ENCODE measurements around the gene DIAPH2.

DIAPH2 gene

DNA sequence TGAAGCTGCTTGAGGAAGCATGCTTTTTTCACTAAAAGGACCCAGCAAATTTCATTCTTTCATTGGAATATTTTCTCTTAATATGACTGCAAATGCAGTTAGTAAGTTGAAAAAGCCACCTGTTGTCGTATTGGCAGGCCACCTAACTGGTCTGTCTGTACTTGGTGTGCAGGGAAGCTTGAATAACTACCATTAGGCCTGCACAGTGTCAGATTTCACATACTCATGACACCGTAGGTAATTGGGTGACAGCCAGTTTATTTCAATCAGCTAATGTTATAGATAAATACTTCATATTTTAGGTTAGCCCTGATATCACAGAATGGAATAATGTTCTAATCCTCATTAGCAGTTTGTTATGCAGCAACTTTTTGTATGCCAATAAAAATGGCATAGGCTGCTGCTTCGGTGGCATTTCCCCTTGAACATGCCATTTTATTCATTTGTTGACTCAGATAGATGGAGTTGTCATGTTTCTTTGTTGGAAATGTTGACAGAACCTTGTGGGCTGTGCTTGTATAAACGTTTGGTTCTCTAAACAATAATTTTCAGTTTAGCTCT lies 372.8 kb downstream of the DIAPH2 start:
- peak; percentile 3 for DNase-seq (ENCODE audit: low spot score)

DNA sequence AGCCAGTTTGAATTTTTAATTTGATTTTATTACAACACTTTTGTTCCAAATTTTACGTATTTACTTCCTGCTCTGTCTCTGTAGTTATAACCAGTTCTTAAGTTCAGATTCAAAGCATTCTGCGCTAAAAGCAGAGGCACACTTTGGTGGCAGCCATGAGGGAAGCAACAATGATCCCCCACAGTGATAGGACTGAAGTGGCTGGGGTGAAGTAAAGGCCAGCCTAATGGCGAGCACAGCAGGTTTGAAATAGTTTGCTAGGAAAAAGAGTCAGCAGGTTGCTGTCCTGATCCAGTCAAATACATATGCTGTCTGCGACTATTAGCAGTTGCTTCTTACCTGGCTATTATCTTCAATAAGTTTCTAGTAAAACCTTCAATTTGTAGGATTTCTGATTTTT lies 375.4 kb downstream of the DIAPH2 start:
- DNase-seq (ENCODE audit: low spot score), result peak; percentile 47

- DNase-seq (ENCODE audit: low spot score), result no peak
These were observed 380.4 kb downstream of the DIAPH2 start for GRCh38 chrX:97065066-97065465.

DNA sequence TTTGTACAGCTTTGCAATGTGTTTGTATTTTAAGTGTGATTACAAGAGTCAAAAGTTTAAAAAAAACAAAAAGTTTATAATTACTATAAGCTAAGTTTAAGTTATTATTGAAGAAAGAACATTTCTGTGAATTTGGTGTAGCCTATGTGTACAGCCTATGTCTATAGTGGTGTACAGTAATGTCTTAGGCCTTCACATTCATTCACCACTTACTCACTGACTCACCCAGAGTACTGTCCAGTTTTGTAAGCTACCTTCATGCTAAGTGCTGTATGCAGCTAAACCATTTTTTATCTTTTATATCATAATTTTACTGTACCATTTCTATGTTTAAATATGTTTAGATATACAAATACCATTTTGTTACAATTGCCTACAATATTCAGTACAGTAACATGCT lies 381.3 kb downstream of the DIAPH2 start:
- DNase-seq (ENCODE audit: low spot score), result no peak

DNA sequence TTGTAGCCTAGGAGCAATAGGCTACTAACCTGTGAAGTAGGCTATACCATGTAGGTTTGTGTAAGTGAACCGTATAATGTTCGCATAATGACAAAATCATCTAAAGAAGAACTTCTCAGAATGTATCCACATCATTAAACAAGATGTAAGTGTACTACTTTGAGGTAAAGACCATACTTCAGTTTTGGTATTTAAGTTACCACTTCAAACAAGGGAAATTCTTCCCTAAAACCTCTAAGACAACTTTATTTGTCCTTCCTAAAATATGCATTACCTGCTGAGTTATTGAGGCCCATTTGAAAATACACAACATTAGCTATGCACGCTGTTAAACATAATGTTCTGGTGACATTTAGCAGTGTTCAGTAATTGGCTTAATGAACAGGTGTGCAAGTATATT lies 381.7 kb downstream of the DIAPH2 start:
- no peak for DNase-seq (ENCODE audit: low spot score)

DNA sequence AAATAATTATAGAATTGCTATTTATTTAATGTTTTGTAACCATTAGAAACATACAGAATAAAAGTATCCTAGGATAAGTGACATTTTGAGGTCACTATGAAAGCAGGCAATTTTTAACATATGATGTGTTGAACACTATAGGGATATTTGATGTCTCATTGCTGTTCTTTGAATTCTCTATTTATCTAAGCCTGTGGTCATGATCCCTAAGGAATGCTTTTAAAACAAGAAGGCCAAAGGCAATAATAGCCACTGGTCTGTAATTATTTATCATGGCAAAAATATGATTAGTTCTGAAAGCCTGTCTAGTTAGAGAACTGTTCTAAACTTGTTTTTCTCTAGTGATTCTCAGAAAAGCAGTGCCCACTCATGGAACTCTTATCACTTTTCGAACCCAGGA lies 385.7 kb downstream of the DIAPH2 start:
- DNase-seq (ENCODE audit: low spot score), result no peak

- no peak for DNase-seq (ENCODE audit: low spot score)
These were observed 389.8 kb downstream of the DIAPH2 start for GRCh38 chrX:97074400-97074799.

- no peak for DNase-seq (ENCODE audit: low spot score)
These were observed 404.5 kb downstream of the DIAPH2 start for GRCh38 chrX:97089116-97089515.

DNA sequence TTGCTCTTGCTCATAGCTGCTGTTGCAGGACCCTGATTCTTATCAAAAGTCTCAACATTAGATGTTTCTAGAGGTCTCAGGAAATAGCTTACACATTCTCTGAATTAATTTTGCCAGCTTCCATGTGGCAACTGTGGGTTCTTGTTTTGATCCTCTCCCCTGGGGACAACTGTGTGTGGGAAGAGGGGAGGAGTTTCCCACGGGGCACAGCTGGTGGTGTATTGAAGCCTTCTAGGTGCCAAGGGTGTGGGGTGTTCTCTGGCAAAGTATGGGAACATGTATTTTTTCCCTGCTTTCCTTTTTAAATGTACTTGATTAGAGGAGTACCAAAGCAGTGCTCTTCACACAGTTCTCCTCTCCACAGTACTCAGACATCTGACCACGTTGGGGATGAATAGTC lies 411.7 kb downstream of the DIAPH2 start:
- no peak for DNase-seq (ENCODE audit: low spot score)

GRCh38 chrX:97102938-97103337 lies 418.3 kb downstream of the DIAPH2 start:
- DNase-seq (ENCODE audit: low spot score), result no peak

DNA sequence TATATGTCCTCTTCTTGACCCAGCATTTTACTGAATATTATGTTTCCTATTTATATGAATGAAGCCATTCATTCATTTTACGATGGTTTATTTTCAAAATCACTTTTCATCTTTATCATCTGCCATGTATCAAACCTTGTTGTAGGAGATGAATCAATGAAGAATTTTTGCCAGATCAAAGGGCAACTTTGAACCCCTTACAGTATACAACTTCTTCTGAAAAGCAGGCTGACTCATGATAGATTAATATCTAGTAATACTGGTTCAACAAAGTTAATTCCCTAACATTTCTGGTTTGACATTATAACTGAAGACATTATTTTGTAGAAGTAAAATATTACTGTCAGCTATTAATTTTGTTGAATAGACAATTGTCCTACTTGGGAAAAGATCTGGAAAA lies 425.1 kb downstream of the DIAPH2 start:
- no peak for DNase-seq (ENCODE audit: low spot score)

DNA sequence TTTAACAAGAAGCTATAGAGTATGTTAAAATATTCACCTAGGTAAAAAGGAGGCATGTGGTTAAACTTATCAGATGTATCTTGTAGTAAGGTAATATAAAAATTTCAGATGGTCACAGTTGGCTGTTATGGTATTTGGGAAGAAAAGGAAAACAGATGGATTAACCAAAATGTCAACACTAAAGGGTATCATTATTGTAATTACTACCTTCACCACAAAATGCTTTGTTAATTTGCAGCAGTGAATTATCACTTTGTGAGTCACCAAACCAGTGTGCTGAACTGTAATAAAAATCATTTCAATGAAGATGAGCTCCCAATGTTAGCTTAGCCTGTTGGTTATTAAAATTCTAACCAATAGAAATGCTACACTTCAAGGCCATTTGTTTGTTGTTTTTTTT lies 432.9 kb downstream of the DIAPH2 start:
- DNase-seq (ENCODE audit: low spot score), result no peak

DNA sequence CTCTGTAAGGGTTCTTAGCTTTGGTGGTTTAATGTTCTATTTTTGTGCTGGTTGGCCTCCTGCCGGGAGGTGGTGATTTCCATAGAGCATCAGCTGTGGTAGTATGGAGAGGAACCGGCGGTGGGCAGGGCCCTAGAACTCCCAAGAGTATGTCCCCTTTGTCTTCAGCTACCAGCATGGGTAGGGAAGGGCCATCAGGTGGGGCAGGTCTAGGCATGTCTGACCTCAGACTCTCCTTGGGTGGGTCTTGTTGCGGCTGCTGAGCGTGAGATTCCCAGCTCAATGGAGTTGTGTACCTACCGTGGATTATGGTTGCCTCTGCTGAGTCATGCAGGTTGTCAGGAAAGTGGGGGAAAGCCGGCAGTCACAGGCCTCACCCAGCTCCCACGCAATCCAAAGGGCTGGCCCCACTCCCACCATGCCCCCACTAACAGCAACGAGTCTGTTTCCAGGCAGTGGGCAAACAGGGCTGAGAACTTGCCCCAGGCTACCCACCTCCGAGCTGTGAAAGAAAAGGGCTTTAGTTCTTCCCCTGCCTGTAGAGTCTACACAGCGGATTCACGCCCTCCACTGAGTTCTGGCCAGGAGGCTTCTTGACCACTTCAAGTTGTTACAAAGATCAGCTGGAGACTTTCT lies 434.9 kb downstream of the DIAPH2 start:
- DNase-seq (ENCODE audit: low spot score), result no peak

DNA sequence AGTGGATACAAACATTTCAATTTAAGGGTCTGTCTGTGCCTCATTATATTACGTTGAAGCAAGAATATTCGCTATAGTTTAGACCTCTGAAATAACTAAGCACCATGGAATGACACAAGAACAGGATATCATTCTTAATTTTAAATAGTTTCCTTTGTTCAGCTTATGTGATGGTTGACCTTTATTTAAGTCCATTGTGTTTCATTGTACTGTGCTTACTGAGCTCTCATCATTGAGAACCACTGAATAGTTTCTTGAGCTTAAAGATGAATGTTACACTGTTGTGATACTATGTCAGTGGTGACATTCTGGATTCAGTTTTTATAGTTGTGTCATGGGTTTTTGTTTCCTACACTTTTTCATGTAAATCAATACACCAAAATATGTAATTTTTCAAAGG lies 438.4 kb downstream of the DIAPH2 start:
- DNase-seq (ENCODE audit: low spot score), result no peak

DNA sequence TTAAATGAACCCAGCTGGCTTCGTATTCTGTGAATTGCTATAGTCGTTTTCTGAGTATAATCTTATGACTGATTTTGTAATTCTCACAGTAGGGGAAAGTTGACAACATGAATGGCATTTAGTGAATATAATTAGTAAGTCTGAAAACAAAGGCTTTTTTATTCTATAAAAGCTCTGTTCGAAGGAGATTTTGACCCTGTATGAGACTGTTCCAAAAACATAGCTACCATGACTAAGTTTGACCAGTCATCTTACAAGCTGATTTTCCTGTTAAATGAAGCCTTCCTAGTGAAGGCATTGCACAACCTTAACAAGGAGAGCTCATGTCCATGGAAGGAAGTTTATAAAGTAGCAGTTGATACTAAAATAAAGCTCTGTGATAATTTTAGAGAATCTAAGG lies 441.4 kb downstream of the DIAPH2 start:
- no peak for DNase-seq (ENCODE audit: low spot score)

DNA sequence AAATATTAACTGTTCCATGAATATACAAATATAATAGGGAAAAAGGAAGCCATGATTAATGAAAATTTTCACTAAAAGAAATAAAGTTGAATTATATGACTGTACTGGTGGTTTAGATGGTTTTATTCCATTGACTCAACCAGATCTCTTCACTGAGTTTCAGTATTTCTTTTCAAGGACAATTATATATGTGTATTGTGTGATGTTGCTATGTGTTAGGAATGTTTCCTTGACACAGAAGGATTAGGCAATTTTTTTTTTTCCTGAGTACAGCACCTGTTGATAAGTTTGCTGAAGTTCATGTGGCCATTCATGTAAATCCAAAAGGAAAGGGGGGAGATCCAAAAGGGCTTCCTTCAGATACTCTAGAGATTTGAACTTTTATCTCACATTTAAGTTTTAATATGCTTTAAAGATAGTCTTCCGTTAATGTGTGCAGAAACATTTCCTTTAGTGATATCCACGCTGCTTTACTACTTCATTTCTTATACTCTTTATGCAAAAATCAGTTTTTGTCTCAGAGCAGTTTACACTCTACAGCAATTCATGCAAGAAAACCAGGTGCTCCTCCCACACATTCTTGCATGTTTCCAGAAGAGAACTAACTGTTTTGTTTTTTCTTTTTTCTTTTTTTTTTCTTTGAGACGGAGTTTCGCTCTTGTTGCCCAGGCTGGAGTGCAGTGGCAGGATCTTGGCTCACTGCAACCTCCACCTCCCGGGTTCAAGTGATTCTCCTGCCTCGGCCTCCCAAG lies 448.2 kb downstream of the DIAPH2 start:
- no peak for DNase-seq (ENCODE audit: low spot score)

- DNase-seq (ENCODE audit: low spot score), result no peak
These were observed 461.3 kb downstream of the DIAPH2 start for GRCh38 chrX:97145934-97146333.

GRCh38 chrX:97155816-97156215 lies 471.2 kb downstream of the DIAPH2 start:
- no peak for DNase-seq (ENCODE audit: low spot score)

DNA sequence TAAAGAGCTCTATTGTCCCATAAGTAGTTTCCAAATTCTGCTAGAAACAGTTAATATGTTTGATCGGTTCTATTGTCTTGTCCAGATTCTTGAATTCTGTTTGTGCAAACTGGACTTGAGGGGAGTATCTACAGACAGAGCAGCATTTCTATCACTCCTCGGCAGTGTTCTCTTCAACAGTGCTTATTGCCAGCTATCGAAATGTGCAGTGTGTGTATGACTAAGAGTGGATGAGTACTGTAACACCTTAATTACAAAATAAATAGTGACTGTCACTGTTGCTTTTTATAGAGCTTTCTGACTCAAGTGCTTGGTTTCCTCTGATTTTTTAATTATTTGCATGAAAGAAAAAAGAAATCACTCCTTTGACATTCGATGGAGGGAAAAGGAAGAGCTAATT lies 473.6 kb downstream of the DIAPH2 start:
- no peak for DNase-seq (ENCODE audit: low spot score)

DNA sequence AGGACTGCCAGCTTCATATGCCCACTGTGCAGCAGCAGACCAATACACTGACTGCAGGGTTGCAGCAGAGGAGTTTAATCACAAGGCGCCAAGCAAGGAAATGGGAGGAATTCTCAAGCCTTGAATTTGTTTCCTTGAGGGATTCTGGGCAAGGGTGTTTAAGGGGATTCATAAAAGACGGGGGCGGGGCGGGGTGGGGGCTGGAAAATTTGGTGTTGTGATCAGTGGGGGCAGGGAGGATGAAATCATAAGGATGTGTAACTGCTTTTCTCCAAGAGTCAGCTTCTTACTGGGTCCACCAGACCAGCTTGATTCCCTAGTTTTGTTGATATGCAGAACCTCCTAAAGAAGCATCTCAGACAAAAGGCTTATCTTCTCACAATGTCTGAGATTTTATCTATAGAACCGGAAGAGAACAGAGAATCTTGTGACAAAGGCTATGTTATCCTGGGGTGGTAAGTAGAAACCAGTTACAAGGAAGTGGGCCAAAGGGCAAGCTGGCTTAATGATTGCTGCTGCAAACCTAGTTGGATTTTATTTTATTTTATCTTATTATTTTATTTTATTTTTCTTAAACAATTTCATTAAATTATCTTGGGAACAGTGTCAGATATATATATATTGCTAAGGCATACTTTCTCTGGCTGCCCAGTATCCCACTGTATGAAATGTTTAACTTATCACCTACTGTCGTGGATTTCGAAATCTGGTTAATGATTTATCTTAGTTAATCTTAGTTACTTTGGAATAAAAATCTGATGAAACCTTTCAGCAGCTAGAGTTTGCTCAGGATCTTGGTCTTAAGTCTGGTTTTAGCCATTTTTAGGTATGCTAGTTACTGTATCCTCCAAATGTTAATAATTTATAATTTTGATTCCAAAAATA lies 475.5 kb downstream of the DIAPH2 start:
- DNase-seq (ENCODE audit: low spot score), result peak; percentile 3

DNA sequence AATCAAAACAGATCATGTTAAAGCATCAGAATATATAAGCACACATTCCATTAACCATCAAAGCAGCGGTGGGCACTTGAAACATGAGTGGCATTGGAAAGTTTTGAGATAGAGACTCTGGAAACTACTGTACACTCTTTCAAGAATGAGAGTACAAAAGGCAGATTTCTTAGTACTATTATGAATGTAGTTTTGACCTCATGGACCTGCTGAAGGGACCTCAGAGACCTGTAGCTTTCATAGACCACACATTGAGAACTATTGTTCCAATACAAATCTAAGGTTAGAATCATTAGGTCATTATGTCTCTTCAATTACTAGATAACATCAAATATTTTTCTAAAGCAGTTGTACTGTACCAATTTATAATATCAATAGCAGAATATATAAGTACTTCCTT lies 482.7 kb downstream of the DIAPH2 start:
- DNase-seq (ENCODE audit: low spot score), result no peak

DNA sequence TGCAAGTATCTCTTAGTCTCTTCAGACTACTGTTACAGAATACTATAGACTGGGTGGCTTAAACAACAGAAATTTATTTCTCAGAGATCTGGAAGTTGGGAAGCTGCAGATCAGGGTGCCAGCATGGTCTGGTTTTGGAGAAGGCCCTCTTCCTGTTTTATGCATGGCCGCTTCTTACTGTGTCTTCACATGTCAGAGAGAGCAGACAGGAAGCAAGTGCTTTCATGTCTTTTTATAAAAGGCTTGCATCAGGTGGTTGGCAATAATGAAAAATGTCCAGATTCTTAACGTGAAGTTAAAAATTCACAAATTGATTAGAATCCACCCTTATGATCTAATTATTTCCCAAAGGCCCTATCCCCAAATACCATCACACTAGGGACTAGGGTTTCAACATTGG lies 484.0 kb downstream of the DIAPH2 start:
- no peak for DNase-seq (ENCODE audit: low spot score)

DNA sequence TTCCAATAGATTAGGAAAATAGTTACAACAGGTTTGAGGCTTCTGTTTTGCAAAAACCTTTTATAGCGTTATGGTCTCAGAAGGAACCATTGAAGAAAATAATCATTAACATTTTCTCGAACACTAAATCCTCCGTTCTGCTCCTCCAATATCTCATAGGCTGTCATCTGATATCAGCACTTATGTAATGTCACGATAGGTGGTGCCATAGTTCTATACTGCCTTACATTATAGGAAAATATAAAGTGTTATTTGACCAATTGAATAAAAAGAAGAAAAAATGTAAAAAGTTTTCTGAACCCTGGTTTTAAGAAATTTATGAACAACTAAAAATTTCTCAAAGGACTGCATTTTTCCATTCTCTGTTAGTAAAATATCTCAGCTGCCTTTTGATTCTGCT lies 490.5 kb downstream of the DIAPH2 start:
- no peak for DNase-seq (ENCODE audit: low spot score)
